Motor neuron (in vitro differentiated cells): ENCODE results near the gene RIPOR1. TPM values are rescaled to one million over a fixed set of nuclear protein-coding genes. Genes with fewer than 3 reads are reported as not detected.
A peak's percentile ranks its signal among the peaks of the same experiment; 100 is the strongest.
"Not testable (repeated sequence)": the region's sequence is repeated elsewhere in the genome, so short reads cannot be mapped to it uniquely, and the experiment has no call there.

Experiments used
- ATAC-seq, 8 experiments: fragments of 200-7000 bp; cut with Tn5 transposase; replicated peaks in 6 of 8; 2 replicates each; pipeline ENCODE4 v1.8.0; 2021; ENCODE audit warnings: mild to moderate bottlenecking in 8 of 8, moderate library complexity in 8 of 8
- H3K27ac ChIP-seq, 2 donors: fragments of 250-450 bp; sonication (Bioruptor Pico); 2 replicates each; pipeline ENCODE4 v1.9.0; 2021; ENCODE audit warnings: antibody characterized with exemption in 2 of 2, mild to moderate bottlenecking in 2 of 2, moderate library complexity in 1 of 2
- H3K4me1 ChIP-seq, 2 donors: fragments of 250-450 bp; sonication (Bioruptor Pico); replicated peaks in 1 of 2; 2 replicates each; pipeline ENCODE4 v1.6.1; 2021; ENCODE audit warnings: antibody characterized with exemption in 2 of 2, mild to moderate bottlenecking in 2 of 2, moderate library complexity in 1 of 2
- H3K4me3 ChIP-seq, 5 donors: fragments of 250-450 bp; sonication (Bioruptor Pico); 2 replicates each; pipeline ENCODE4 v1.9.0; 2021; ENCODE audit warnings: antibody characterized with exemption in 5 of 5, mild to moderate bottlenecking in 5 of 5, moderate library complexity in 4 of 5
- WGBS, 10 experiments: fragments of 450-650 bp; shearing (Covaris generic); methylation state at CpG; one replicate each; pipeline ENCODE4 v1.0.0; 2022; 5-methylcytosine and 5-hydroxymethylcytosine counted together
- in situ Hi-C, 9 experiments: fragments of 400-800 bp; cut with MboI; loops; one replicate each; pipeline ENCODE4 v1.15.0; 2021; ENCODE audit warnings: low sequenced_read_pairs in 9 of 9, low pct_unique_long_range_greater_than_20kb in 2 of 9; ENCODE audit not compliant: unreplicated experiment in 9 of 9
- total RNA-seq, 8 experiments: library from RNA; unstranded; fragments of 300-600 nt; gene quantifications; 2 replicates each; pipeline versions ENCODE4 v1.2.3 to v1.2.4, GENCODE V29; 2022

The RIPOR1 gene
- total RNA-seq, 8 experiments from 2014 or later, result 11.2 to 35.5 (median 19.4) TPM

DNA sequence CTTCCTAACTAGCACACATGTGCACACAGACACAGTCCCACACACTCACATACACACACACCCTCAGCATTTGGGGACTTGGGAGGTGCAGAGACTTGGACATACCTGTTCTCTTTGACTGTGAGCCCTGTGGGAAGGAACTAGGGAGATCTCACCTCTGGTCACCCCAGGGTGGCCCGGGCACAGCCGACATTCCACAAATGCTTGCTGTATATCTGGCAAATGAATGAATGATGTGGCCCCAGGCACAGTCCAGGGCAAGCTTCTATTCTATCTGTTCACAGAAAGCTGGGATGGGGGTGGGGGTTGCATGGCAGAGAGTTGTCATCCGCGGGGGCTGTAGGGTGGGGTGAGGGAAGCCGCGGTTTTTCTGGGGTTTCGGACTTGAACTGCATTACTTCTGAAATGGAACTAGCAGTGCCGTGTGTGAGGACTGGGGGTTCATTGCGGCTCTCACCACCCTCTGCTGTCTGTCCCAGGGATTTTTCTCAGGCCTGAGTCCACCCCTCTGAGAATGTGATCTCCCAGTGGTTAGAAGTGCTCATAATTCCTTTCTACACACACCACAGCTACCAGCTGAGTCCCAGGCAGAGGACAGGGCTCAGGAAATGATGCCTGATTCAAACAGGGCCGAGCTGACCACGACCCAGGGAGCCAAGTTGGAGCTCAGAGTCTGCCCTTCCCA, 3.3 kb upstream of the RIPOR1 start:
- H3K4me3 ChIP-seq, result no peak overlapping the region
- no peak overlapping the region for H3K27ac ChIP-seq
- WGBS, 10 experiments, result 8 to 29% (median 18%) methylated on average over 2 of the region's 11 CpGs; no CpG with 5 or more reads in 6 of the 10 experiments
- in situ Hi-C loops, result no loop called here
- ATAC-seq, result no peak
- H3K4me1 ChIP-seq, result peaks cover 11 to 15% of the 10 kb centered on the region in 2 donors

DNA sequence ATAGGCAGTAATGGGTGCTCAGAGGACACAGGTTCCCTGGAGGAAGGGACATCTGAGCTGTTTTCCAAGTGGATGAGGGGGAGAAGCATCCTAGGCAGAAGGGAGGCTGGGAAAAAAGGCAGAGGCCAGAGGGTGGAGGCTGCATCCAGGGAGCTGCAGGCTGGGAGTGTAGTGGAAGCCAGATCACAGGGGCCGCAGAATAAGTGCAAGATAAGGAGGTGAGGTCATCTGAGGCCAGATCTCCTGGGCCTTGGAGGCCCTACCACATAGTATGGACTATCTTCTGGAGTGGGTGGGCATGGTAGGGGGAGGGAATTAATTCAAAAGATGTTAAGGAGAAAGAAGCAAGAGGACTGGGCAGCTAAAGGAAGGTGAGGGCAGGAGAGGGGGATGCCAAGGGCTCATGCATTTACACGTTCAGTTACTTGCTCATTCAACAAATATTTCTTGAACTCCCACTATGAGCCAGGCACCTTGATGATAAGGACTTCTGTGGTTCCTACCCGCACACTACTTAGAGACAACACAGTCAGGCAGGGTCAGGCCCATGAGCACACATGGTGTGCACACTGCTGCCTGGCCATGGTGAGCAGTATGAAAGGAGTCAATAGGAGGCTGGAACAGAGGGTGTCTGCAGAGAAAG, 2.4 kb upstream of the RIPOR1 start:
- WGBS, 10 experiments, result 60 to 100% (median 80%) methylated on average over 1 to 2 of the region's 3 CpGs; no CpG with 5 or more reads in 3 of the 10 experiments
- ATAC-seq, result no peak
- H3K4me1 ChIP-seq, result peaks cover 17 to 23% of the 10 kb centered on the region in 2 donors
- H3K4me3 ChIP-seq, result no peak overlapping the region
- in situ Hi-C loops, result no loop called here
- no peak overlapping the region for H3K27ac ChIP-seq

DNA sequence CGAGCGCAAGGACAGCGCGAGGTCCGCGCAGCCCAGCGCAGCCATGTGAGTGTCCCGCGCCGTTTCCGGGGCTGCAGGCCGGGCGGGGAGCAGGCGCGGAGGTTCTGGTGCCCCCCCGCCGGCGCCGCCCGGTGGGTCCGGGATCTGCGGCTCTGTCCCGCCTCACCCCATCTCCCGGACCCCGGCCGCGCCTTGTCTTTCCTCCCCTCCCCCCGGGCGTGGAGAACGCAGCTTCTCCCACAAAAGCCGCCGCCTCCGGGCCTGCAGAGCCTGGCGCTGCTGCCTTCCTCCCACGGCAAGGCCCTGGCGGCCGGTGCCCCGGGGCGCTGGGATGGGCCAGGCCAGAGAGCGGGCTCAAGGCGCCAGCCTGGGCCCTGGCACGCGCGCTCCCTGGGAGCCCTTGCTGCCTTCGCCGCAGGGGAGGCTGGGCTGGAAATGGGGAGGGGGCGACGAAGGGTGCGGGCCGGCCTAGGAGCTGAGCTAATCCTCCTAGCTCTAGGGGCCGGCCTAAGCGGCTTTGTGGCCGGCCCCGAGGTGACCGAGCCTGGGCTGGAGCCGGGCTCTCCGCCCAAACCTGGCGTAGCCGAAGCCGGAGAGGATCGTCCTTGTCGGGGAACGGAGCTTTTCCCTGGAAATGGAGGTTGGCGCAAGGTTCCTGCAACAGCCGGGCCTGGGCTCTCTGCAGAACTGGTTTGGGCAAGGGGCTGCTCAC, 397 bp downstream of the RIPOR1 start:
- ATAC-seq, result peak; percentile 2 to 76 (median 20)
- H3K27ac ChIP-seq, result peak overlapping the region; percentile 80
- peaks cover 13 to 19% of the 10 kb centered on the region in 2 donors for H3K4me1 ChIP-seq
- 0% methylated on average over 4 to 6 of the region's 65 CpGs; no CpG with 5 or more reads in 5 of the 10 experiments for WGBS, 10 experiments
- peak overlapping the region; percentile 38 to 89 (median 61) for H3K4me3 ChIP-seq
- in situ Hi-C loops, result no loop called here

DNA sequence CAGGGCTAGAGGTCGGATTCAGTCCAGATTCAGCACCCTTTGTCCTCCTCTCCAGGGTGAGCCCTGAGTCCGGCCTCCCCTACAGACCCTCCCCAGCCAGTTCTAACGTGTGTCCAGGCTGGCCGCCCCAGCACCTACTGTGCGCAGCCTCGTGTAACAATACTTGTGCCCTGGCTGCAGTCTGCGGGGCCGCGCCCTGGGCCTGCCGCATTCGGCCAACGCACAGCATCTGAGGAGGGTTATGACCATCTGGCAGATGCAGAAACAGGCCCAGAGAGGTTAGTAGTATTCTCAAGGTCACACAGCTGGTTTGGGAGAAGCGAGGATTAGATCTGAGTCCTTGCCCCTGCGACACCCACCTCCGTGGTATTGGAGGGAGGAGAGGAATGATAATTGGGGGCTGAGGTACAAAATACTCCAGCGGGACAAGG, 968 bp downstream of the RIPOR1 start:
- WGBS, 10 experiments, result 0 to 15% (median 0%) methylated on average over 1 to 6 of the region's 16 CpGs; no CpG with 5 or more reads in 5 of the 10 experiments
- peak in 5 of 8 experiments; percentile 1 to 37 (median 27) for ATAC-seq
- H3K27ac ChIP-seq, result peak overlapping the region; percentile 80
- in situ Hi-C loops, result no loop called here
- peaks cover 13 to 19% of the 10 kb centered on the region in 2 donors for H3K4me1 ChIP-seq
- H3K4me3 ChIP-seq, result peak overlapping the region; percentile 38 to 89 (median 61)

- WGBS, 10 experiments, result 0 to 20% (median 6%) methylated on average over 3 to 15 of the region's 48 CpGs; no CpG with 5 or more reads in 6 of the 10 experiments
- in situ Hi-C loops, result no loop called here
- Histone ChIP-seq H3K4me3 (peak overlapping the region; percentile 38 to 89 (median 61)), H3K27ac (peak overlapping the region; percentile 80), H3K4me1 (peaks cover 13 to 19% of the 10 kb centered on the region in 2 donors)
- ATAC-seq, result peak; percentile 64 to 82 (median 76)
Observed at GRCh38 chr16:67530013-67530939, 1.6 kb downstream of the RIPOR1 start.

DNA sequence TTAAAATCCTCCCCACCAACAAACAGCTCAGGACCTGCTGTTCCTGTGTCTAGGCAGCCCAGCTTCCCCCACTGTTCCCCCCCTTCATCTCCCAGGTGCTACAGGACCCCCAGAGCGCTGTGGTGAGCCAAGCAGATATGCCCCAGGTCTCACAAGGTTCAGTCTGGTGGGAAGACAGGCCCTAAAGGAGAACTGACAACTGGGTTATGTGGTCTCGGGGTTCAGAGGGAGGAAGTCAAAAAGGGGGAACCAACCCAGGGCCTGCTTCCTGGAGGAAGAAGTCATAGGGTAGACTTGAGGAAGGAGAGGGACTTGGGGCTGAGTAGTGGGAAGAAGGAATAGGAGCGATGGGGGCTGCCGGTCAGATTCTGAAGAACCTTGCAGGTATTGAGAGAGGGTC, 2.6 kb downstream of the RIPOR1 start:
- H3K4me1 ChIP-seq, result peaks cover 13 to 19% of the 10 kb centered on the region in 2 donors
- in situ Hi-C loops, result no loop called here
- H3K27ac ChIP-seq, result no peak overlapping the region
- H3K4me3 ChIP-seq, result peak overlapping the region in 2 of 5 donors; percentile 65 to 89
- no peak for ATAC-seq
- 59 to 100% (median 86%) methylated on average over 1 to 3 of the region's 4 CpGs; no CpG with 5 or more reads in 2 of the 10 experiments for WGBS, 10 experiments

DNA sequence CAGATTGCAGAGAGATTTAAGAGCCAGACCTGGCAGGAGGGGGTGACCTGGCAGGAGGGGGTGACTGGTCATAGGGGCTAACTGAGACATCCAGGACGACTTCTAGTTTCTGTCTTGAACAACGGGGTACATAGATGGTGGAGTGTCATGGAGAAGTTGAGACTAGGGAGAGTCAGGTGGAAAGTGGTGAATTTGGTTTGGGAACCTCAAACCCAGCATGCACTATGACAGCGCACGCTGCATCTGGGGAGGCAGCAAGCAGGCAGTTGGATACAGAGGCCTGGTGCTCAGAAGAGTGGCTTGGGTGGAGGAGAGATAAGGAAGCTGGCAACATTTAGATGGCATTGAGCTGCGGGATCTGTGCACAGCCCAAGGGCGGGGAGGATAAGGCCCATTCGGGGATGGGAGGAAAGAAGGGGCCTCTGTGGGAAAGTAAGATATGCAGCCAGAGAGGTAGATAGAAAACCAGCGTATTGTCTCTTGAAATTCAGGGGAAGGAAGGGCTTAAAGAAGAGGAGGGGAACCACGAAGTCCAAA, 4.5 kb downstream of the RIPOR1 start:
- in situ Hi-C loops, result no loop called here
- WGBS, 10 experiments, result 17 to 71% (median 59%) methylated on average over 1 to 5 of the region's 9 CpGs; no CpG with 5 or more reads in 4 of the 10 experiments

DNA sequence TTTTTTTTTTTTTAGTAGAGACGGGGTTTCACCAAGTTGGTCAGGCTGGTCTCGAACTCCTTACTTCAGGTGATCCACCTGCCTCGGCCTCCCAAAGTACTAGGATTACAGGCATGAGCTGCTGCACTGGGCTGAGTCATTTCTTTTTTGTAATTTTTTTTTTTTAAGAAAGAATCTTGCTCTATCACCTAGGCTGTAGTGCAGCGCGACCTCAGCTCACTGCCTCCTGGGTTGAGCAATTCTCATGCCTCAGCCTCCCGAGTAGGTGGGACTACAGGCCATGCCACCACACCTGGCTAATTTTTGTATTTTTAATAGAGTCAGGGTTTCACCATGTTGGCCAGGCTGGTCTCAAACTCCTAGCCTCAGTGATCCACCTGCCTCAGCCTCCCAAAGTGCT, 5.4 kb downstream of the RIPOR1 start:
- ATAC-seq, H3K4me3 ChIP-seq, H3K27ac ChIP-seq, in situ Hi-C loops: not testable (repeated sequence)
- peaks cover 22 to 27% of the 10 kb centered on the region in 2 donors for H3K4me1 ChIP-seq
- WGBS, 10 experiments, result 20 to 100% (median 66%) methylated on average over 1 to 5 of the region's 6 CpGs; no CpG with 5 or more reads in 5 of the 10 experiments

More for the DNA sequence above, 4.5 kb downstream of the RIPOR1 start:
- Histone ChIP-seq H3K4me3 (no peak overlapping the region), H3K4me1 (peaks cover 19 to 23% of the 10 kb centered on the region in 2 donors), H3K27ac (no peak overlapping the region)
- ATAC-seq, result no peak

DNA sequence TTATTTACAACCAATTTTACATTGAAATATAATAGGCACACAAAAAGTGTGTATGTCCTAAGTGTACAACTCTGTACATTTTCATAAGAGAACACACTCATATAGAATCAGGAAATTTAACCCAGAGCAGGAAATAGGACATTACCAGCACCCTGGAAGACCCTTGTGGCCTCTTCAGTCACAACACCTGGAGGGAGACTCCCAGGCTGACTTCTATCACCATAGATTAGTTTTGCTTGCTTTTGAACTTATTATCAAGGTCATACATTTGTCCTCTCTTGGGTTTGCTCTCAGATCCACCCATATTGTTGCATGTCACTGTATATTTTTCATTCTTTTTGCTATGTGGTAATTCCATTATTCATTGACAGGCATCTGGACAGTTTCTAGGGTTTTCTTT, 5.8 kb downstream of the RIPOR1 start:
- Histone ChIP-seq H3K27ac (no peak overlapping the region), H3K4me1 (peaks cover 22 to 27% of the 10 kb centered on the region in 2 donors)

DNA sequence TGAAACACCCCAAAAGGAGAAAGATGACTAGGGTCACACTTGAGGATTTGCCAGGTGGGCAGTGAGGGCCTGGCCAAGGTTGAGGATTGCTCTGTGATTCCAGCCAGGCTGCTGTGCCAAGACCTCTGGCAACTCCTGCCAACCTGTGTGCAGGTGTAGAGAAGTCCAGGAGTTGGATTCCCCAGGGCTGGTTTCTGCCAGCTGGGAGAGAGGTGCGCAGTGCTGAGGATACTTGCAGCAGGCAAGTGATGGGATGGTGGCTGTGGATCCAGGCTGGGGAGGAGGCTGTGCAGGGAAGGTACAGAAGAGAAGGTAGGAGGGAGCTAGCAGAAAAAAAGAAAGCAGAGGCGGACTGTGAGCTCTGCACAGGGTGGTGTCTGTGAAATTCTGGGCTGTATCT, 6.6 kb downstream of the RIPOR1 start:
- H3K4me3 ChIP-seq, result no peak overlapping the region
- ATAC-seq, result no peak
- in situ Hi-C loops, result no loop called here
- no peak overlapping the region for H3K27ac ChIP-seq
- WGBS, 10 experiments, result 60 to 100% (median 93%) methylated on average over 1 to 2 of the region's 2 CpGs; no CpG with 5 or more reads in 6 of the 10 experiments
- peaks cover 22% of the 10 kb centered on the region in 2 donors for H3K4me1 ChIP-seq

More for the DNA sequence above, 5.8 kb downstream of the RIPOR1 start:
- no peak for ATAC-seq
- no peak overlapping the region for H3K4me3 ChIP-seq
- in situ Hi-C loops, result no loop called here

GRCh38 chr16:67537270-67537635, 8.6 kb downstream of the RIPOR1 start:
- H3K4me3 ChIP-seq, result peak overlapping the region; percentile 16 to 45 (median 43)
- WGBS, 10 experiments, result 20% methylated on average over 1 of the region's 32 CpGs; no CpG with 5 or more reads in 9 of the 10 experiments
- ATAC-seq, result peak; percentile 56 to 77 (median 65)
- in situ Hi-C loops, result no loop called here
- peaks cover 14 to 16% of the 10 kb centered on the region in 2 donors for H3K4me1 ChIP-seq
- peak overlapping the region in 1 of 2 donors; percentile 58 for H3K27ac ChIP-seq
